Spleen (tissue), 7 donors: Measurements from ENCODE around the gene C2orf42.

Experiments used
- CTCF ChIP-seq, 11 experiments: fragments of 200-600 bp in 7 of 11; fragments of 450-650 bp in 4 of 11; sonication (generic) in 4 of 11; IDR thresholded peaks in 8 of 11; conservative IDR thresholded peaks in 3 of 11; 1 replicate in 7 of 11; 2 replicates in 4 of 11; pipeline versions ENCODE4 v1.4.0 to v1.8.0; 2016 to 2021; ENCODE audit warnings: antibody characterized with exemption in 11 of 11, inconsistent platforms in 4 of 11, mild to moderate bottlenecking in 1 of 11
- POLR2A ChIP-seq, 3 donors: fragments of 450-650 bp; IDR thresholded peaks; one replicate each; pipeline ENCODE4 v1.5.1; 2017; ENCODE audit warnings: antibody characterized with exemption in 3 of 3, mild to moderate bottlenecking in 1 of 3
- POLR2AphosphoS5 ChIP-seq, 3 donors: sonication (generic); formaldehyde crosslinking; IDR thresholded peaks; one replicate each; pipeline ENCODE4 v1.5.1; 2017; ENCODE audit warnings: antibody characterized with exemption in 3 of 3
- donor health status: DM: no; HTN: no; CAD: no; lungs with moderate emphysema.
- donor health status: DM: no; HTN: no; CAD: no.
- donor health status: DM: no; HTN: no; CAD: no.

- no peak for TF ChIP-seq POLR2A (IDR thresholded peaks at IDR 0.05)
- no peak for TF ChIP-seq CTCF (IDR thresholded peaks at IDR 0.05 in 8 of 11, conservative IDR thresholded peaks at IDR 0.05 in 3 of 11)
- no peak for TF ChIP-seq POLR2AphosphoS5 (IDR thresholded peaks at IDR 0.05)
These were observed 43.1 kb upstream of the C2orf42 start for GRCh38 chr2:70233926-70234325.
